Aorta (tissue), 5 donors: ENCODE measurements around the gene ULBP1. TPM values are rescaled to one million over a fixed set of nuclear protein-coding genes. Genes with fewer than 3 reads are reported as not detected.
"Not testable (repeated sequence)": the region's sequence is repeated elsewhere in the genome, so short reads cannot be mapped to it uniquely, and the experiment has no call there.

Experiments used
- ATAC-seq: fragments of 200-7000 bp; cut with Tn5 transposase; one replicate; pipeline ENCODE4 v1.9.1; 2022; ENCODE audit warnings: moderate library complexity; ENCODE audit not compliant: low FRiP score
- DNase-seq, 2 donors: peaks; one replicate each; pipeline ENCODE4 v3.0.0-alpha.2; 2020
- H3K27ac ChIP-seq, 2 donors: one replicate each; pipeline ENCODE4 v1.5.1; 2013; ENCODE audit warnings: low read length in 2 of 2, mild to moderate bottlenecking in 2 of 2, moderate library complexity in 2 of 2, control low read depth in 1 of 2, inconsistent platforms in 1 of 2, low read depth in 1 of 2
- H3K27me3 ChIP-seq, 2 donors: one replicate each; pipeline ENCODE4 v1.6.1; 2013; ENCODE audit warnings: control low read depth in 1 of 2, low read length in 1 of 2, mild to moderate bottlenecking in 1 of 2, moderate library complexity in 1 of 2; ENCODE audit not compliant: insufficient read depth in 2 of 2, control insufficient read depth in 1 of 2
- H3K36me3 ChIP-seq, 2 donors: one replicate each; pipeline ENCODE4 v1.6.1; 2013; ENCODE audit warnings: control low read depth in 1 of 2, low read length in 1 of 2, mild to moderate bottlenecking in 1 of 2; ENCODE audit not compliant: insufficient read depth in 2 of 2, control insufficient read depth in 1 of 2
- H3K4me1 ChIP-seq, 2 donors: one replicate each; pipeline ENCODE4 v1.6.1; 2013; ENCODE audit warnings: low read length in 2 of 2, control low read depth in 1 of 2, mild to moderate bottlenecking in 1 of 2, moderate library complexity in 1 of 2; ENCODE audit not compliant: insufficient read depth in 2 of 2, control insufficient read depth in 1 of 2
- H3K4me3 ChIP-seq, 2 donors: one replicate each; pipeline ENCODE4 v1.5.1; 2013; ENCODE audit warnings: low read length in 2 of 2, control low read depth in 1 of 2, mild to moderate bottlenecking in 1 of 2
- H3K9me3 ChIP-seq: one replicate; pipeline ENCODE4 v1.6.1; 2013; ENCODE audit warnings: mild to moderate bottlenecking, low read length; ENCODE audit not compliant: control insufficient read depth
- WGBS, 2 donors: extraction: QIAGEN DNeasy Blood & Tissue Kit; methylation state at CpG; one replicate each; pipeline ENCODE4 v1.1.7; 2013; 5-methylcytosine and 5-hydroxymethylcytosine counted together
- intact Hi-C, 2 donors: fragments of 100-400 bp; cut with DNase I; formaldehyde crosslinking; loops; one replicate each; pipeline versions ENCODE4 v1.14.2 to v1.15.0; 2022
- polyA plus RNA-seq, 2 donors: library from polyadenylated mRNA; stranded (reverse); fragments of 200-250 nt; gene quantifications; one replicate each; pipeline ENCODE4 v1.2.3, GENCODE V29; 2013
- total RNA-seq, 2 donors: library from RNA; stranded (reverse); fragmentation: NEBNext Ultra II Directional; extraction: Animal tissue kit (Norgen Biotek cat#: 25700); gene quantifications; one replicate each; pipeline ENCODE4 v1.2.1, GENCODE V29; 2021
- donor health status: healthy with polysubstance abuse.
- donor health status: Bipolar disorder and iron deficiency.
- donor health status: DM: no; HTN: no; CAD: no.
- donor health status: DM: no; HTN: no; CAD: no.
- donor health status: DM: yes; HTN: yes; CAD: no.

ULBP1 gene
- total and polyA plus RNA-seq, 4 donors: 0.13 to 0.38 TPM; not detected in 2

DNA sequence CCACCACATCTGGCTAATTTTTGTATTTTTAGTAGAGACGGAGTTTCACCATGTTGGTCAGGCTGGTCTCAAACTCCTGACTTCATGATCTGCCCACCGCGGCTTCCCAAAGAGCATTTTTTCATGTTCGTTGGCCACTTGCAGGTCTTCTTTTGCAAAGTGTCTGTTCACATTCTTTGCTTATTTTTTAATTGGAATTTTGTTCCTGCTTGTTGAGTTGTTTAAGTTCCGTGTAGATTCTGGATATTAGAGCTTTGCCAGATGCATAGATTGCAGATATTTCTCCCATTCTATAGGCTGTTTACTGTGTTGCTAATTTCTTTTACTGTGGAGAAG, 53.4 kb downstream of the ULBP1 start:
- DNase-seq, H3K27ac ChIP-seq, H3K4me3 ChIP-seq, H3K36me3 ChIP-seq, H3K4me1 ChIP-seq, H3K27me3 ChIP-seq, ATAC-seq, H3K9me3 ChIP-seq: not testable (repeated sequence)
- 6 to 8% methylated on average over 5 of the region's 5 CpGs for WGBS, 2 donors
- intact Hi-C loops: loop anchor here (2.0 to 5.0 kb wide), 3 partner anchors 80 to 180 kb away; no protein-coding TSS in a partner anchor

GRCh38 chr6:150018846-150019580, 55.3 kb downstream of the ULBP1 start:
- Histone ChIP-seq H3K27ac (no peak overlapping the region), H3K4me1 (no peaks in the 10 kb centered on the region), H3K9me3 (no peaks in the 10 kb centered on the region), H3K4me3 (no peak overlapping the region), H3K27me3 (no peaks in the 10 kb centered on the region), H3K36me3 (no peaks in the 10 kb centered on the region)
- intact Hi-C loops: loop anchor here in 1 of 2 donors (5.0 kb wide), 1 partner anchor 182 kb away; no protein-coding TSS in a partner anchor
- WGBS, 2 donors: 66 to 72% methylated on average over 6 of the region's 6 CpGs
- DNase-seq: peak in 1 of 2 donors; percentile 63
- ATAC-seq: no peak

- H3K36me3 ChIP-seq, DNase-seq, H3K9me3 ChIP-seq, H3K27ac ChIP-seq, ATAC-seq, H3K27me3 ChIP-seq, intact Hi-C loops, H3K4me3 ChIP-seq, H3K4me1 ChIP-seq: not testable (repeated sequence)
- WGBS, 2 donors: 95 to 100% methylated on average over 2 of the region's 6 CpGs
Observed at GRCh38 chr6:150021870-150022269, 58.1 kb downstream of the ULBP1 start.

Other genes starting within 250 kb of the ULBP1 start
- gene LATS1, start 245.8 kb upstream of the ULBP1 start, total RNA-seq: 10 to 100 TPM; 31.5 to 39.2 TPM
- 1 to 10 TPM; 5.4 to 7.0 TPM for gene LATS1, start 245.8 kb upstream of the ULBP1 start, polyA plus RNA-seq
- gene NUP43, start 217.4 kb upstream of the ULBP1 start, total RNA-seq: 10 to 100 TPM; 28.6 to 32.1 TPM
- 10 to 100 TPM in 1 of 2 donors, 1 to 10 TPM in 1; 3.6 to 10.6 TPM for gene NUP43, start 217.4 kb upstream of the ULBP1 start, polyA plus RNA-seq
- 10 to 100 TPM; 48.4 to 55.9 TPM for gene PCMT1, start 214.2 kb upstream of the ULBP1 start, total RNA-seq
- gene PCMT1, start 214.2 kb upstream of the ULBP1 start, polyA plus RNA-seq: 10 to 100 TPM; 51.9 to 72.1 TPM
- gene LRP11, start 99.6 kb upstream of the ULBP1 start, total RNA-seq: 10 to 100 TPM; 24.4 to 35.3 TPM
- gene LRP11, start 99.6 kb upstream of the ULBP1 start, polyA plus RNA-seq: 10 to 100 TPM in 1 of 2 donors, under 1 TPM in 1; 0.63 to 13.3 TPM
- under 1 TPM; 0.18 to 0.65 TPM for gene RAET1E, start 65.8 kb upstream of the ULBP1 start, total RNA-seq
- gene RAET1E, start 65.8 kb upstream of the ULBP1 start, polyA plus RNA-seq: 1 to 10 TPM in 1 of 2 donors, not detected in 1; 1.7 TPM
- under 1 TPM in 1 of 2 donors, not detected in 1; 0.99 TPM for gene RAET1G, start 40.8 kb upstream of the ULBP1 start, total RNA-seq
- under 1 TPM in 1 of 2 donors, not detected in 1; 0.64 TPM for gene RAET1G, start 40.8 kb upstream of the ULBP1 start, polyA plus RNA-seq
- gene ULBP2, start 21.9 kb upstream of the ULBP1 start, total RNA-seq: under 1 TPM; 0.66 to 0.68 TPM
- under 1 TPM in 1 of 2 donors, not detected in 1; 0.36 TPM for gene ULBP2, start 21.9 kb upstream of the ULBP1 start, polyA plus RNA-seq
- not detected for gene RAET1L, start 61.6 kb downstream of the ULBP1 start, total RNA-seq
- not detected for gene RAET1L, start 61.6 kb downstream of the ULBP1 start, polyA plus RNA-seq
- gene ULBP3, start 105.2 kb downstream of the ULBP1 start, total RNA-seq: under 1 TPM; 0.39 to 0.75 TPM
- gene ULBP3, start 105.2 kb downstream of the ULBP1 start, polyA plus RNA-seq: under 1 TPM in 1 of 2 donors, not detected in 1; 0.41 TPM
- under 1 TPM; 0.18 to 0.58 TPM for gene PPP1R14C, start 179.1 kb downstream of the ULBP1 start, total RNA-seq
- gene PPP1R14C, start 179.1 kb downstream of the ULBP1 start, polyA plus RNA-seq: 1 to 10 TPM in 1 of 2 donors, under 1 TPM in 1; 0.38 to 2.8 TPM